Suprapubic skin (tissue), 4 donors: ENCODE data around the gene NTM.

Experiments used
- EP300 ChIP-seq: sonication (generic); formaldehyde crosslinking; IDR thresholded peaks from one replicate; pipeline ENCODE4 v1.6.1; 2017; ENCODE audit warnings: antibody characterized with exemption
- POLR2A ChIP-seq, 2 donors: fragments of 450-650 bp; IDR thresholded peaks; one replicate each; pipeline ENCODE4 v1.6.1; 2017; ENCODE audit warnings: antibody characterized with exemption in 2 of 2, mild to moderate bottlenecking in 2 of 2, moderate library complexity in 2 of 2
- POLR2AphosphoS5 ChIP-seq, 3 donors: sonication (generic); formaldehyde crosslinking; IDR thresholded peaks; one replicate each; pipeline ENCODE4 v1.6.1; 2017; ENCODE audit warnings: antibody characterized with exemption in 3 of 3
- TF ChIP-seq, protein P1 (sequence below), 2 donors: fragments of 200-600 bp in 1 of 2; fragments of 450-650 bp in 1 of 2; sonication (generic) in 1 of 2; IDR thresholded peaks; one replicate each; pipeline ENCODE4 v1.5.1; 2016 to 2019; ENCODE audit warnings: antibody characterized with exemption in 2 of 2, mild to moderate bottlenecking in 1 of 2, moderate library complexity in 1 of 2

- no peak for TF ChIP-seq POLR2A (IDR thresholded peaks at IDR 0.05)
- TF ChIP-seq, protein P1, sequence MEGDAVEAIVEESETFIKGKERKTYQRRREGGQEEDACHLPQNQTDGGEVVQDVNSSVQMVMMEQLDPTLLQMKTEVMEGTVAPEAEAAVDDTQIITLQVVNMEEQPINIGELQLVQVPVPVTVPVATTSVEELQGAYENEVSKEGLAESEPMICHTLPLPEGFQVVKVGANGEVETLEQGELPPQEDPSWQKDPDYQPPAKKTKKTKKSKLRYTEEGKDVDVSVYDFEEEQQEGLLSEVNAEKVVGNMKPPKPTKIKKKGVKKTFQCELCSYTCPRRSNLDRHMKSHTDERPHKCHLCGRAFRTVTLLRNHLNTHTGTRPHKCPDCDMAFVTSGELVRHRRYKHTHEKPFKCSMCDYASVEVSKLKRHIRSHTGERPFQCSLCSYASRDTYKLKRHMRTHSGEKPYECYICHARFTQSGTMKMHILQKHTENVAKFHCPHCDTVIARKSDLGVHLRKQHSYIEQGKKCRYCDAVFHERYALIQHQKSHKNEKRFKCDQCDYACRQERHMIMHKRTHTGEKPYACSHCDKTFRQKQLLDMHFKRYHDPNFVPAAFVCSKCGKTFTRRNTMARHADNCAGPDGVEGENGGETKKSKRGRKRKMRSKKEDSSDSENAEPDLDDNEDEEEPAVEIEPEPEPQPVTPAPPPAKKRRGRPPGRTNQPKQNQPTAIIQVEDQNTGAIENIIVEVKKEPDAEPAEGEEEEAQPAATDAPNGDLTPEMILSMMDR (IDR thresholded peaks at IDR 0.05), result no peak
- TF ChIP-seq EP300, result no peak
- TF ChIP-seq POLR2AphosphoS5 (IDR thresholded peaks at IDR 0.05), result no peak
Observed at GRCh38 chr11:132347156-132348090, 977.0 kb downstream of the NTM start.
